ENCODE measurements around the gene RFPL3. TPM values are rescaled to one million over a fixed set of nuclear protein-coding genes. Genes with fewer than 3 reads are reported as not detected.

RFPL3 gene
- total and polyA plus RNA-seq, 2 of the 13 experiments (the other 11 are each of a cell fraction or from before 2014, with no cell fraction given) = not detected

DNA sequence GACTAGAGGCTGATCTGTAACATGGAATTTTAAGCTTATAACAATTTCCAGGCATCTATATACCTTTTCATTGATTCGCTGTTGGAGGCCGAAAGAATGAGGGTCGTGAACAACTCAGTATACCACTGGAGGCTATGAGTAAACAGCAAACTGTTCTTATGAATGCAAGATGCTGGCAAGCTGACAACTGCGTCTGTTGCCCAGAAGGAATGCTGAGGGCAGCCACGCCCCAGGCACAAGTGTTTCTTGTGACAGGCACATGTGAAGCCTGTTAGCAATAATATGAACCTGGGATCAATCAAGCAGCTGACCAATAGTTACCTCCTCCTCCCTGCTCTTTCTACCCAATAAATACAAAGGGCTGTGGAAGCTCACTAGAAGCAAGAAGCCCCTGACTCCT lies 39.1 kb downstream of the RFPL3 start (continued):
- no peak for TF ChIP-seq ZBTB26 (CRISPR knock-in tag; IDR thresholded peaks at IDR 0.05; ENCODE audit: borderline replicate concordance)
- TF ChIP-seq ZNF777 (CRISPR knock-in tag; IDR thresholded peaks at IDR 0.05) = no peak
- no peak for TF ChIP-seq TBX2 (CRISPR knock-in tag; IDR thresholded peaks at IDR 0.05; ENCODE audit: borderline replicate concordance)
- TF ChIP-seq FOXM1 (CRISPR knock-in tag; IDR thresholded peaks at IDR 0.05) = no peak
- TF ChIP-seq ZNF160 (CRISPR knock-in tag; IDR thresholded peaks at IDR 0.05) = no peak
- no peak for TF ChIP-seq ZNF441 (CRISPR knock-in tag; IDR thresholded peaks at IDR 0.05; ENCODE audit: borderline replicate concordance)
- no peak for TF ChIP-seq TFDP1 (CRISPR knock-in tag; IDR thresholded peaks at IDR 0.05; ENCODE audit: borderline replicate concordance)
- no peak for TF ChIP-seq PITX1 (CRISPR knock-in tag; IDR thresholded peaks at IDR 0.05)
- no peak for TF ChIP-seq ZNF891 (CRISPR knock-in tag; IDR thresholded peaks at IDR 0.05)

- no peak for DNase-seq (ENCODE audit: low spot score)
- H3K27me3 ChIP-seq (ENCODE audit: control insufficient read depth in 1 of 2, insufficient read depth in 2 of 2, low read length in 2 of 2) = no peaks in the 10 kb centered on the region
- H3K4me2 ChIP-seq (ENCODE audit: low read depth, low read length) = no peak overlapping the region
- TF ChIP-seq ZNF251 (CRISPR knock-in tag; IDR thresholded peaks at IDR 0.05) (no peak), ZNF281 (CRISPR knock-in tag; IDR thresholded peaks at IDR 0.05; ENCODE audit: borderline replicate concordance) (no peak), ZNF543 (CRISPR knock-in tag; IDR thresholded peaks at IDR 0.05) (no peak), ZBTB8A (CRISPR knock-in tag; IDR thresholded peaks at IDR 0.05; ENCODE audit: borderline replicate concordance, low read depth) (no peak), SRF (IDR thresholded peaks at IDR 0.05; ENCODE audit: low read depth, low read length) (no peak)
- TF ChIP-seq, protein P1, sequence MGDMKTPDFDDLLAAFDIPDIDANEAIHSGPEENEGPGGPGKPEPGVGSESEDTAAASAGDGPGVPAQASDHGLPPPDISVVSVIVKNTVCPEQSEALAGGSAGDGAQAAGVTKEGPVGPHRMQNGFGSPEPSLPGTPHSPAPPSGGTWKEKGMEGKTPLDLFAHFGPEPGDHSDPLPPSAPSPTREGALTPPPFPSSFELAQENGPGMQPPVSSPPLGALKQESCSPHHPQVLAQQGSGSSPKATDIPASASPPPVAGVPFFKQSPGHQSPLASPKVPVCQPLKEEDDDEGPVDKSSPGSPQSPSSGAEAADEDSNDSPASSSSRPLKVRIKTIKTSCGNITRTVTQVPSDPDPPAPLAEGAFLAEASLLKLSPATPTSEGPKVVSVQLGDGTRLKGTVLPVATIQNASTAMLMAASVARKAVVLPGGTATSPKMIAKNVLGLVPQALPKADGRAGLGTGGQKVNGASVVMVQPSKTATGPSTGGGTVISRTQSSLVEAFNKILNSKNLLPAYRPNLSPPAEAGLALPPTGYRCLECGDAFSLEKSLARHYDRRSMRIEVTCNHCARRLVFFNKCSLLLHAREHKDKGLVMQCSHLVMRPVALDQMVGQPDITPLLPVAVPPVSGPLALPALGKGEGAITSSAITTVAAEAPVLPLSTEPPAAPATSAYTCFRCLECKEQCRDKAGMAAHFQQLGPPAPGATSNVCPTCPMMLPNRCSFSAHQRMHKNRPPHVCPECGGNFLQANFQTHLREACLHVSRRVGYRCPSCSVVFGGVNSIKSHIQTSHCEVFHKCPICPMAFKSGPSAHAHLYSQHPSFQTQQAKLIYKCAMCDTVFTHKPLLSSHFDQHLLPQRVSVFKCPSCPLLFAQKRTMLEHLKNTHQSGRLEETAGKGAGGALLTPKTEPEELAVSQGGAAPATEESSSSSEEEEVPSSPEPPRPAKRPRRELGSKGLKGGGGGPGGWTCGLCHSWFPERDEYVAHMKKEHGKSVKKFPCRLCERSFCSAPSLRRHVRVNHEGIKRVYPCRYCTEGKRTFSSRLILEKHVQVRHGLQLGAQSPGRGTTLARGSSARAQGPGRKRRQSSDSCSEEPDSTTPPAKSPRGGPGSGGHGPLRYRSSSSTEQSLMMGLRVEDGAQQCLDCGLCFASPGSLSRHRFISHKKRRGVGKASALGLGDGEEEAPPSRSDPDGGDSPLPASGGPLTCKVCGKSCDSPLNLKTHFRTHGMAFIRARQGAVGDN (CRISPR knock-in tag; IDR thresholded peaks at IDR 0.05) = no peak
- no peak for ATAC-seq
- POLR2A ChIA-PET = no interaction called here
- H3K9me3 ChIP-seq (ENCODE audit: low read length) = no peaks in the 10 kb centered on the region
- peaks cover 19 to 78% of the 10 kb centered on the region in 2 experiments for H3K36me3 ChIP-seq (replicated peaks in 1 of 2; ENCODE audit: control insufficient read depth in 1 of 2, insufficient read depth in 2 of 2, low read length in 2 of 2)
- BruUV-seq (replicated peaks) = no TSS peak
- 91% methylated on average over 4 of the region's 4 CpGs for WGBS (ENCODE audit: low lambda C conversion rate)
- no peak overlapping the region for H3K4me3 ChIP-seq (replicated peaks in 1 of 3; ENCODE audit: insufficient read depth in 1 of 3, low read depth in 2 of 3, low read length in 3 of 3)
- peaks cover 6% of the 10 kb centered on the region for H3K4me1 ChIP-seq (ENCODE audit: insufficient read depth, low read length)
- no peak overlapping the region for H2AFZ ChIP-seq (ENCODE audit: low read length)
- no peaks in the 10 kb centered on the region for H3K79me2 ChIP-seq (ENCODE audit: insufficient read depth, low read length)
- intact Hi-C loops (cut with micrococcal nuclease; ENCODE audit: unreplicated experiment) = no loop called here
- no peak for FAIRE-seq
- H4K20me1 ChIP-seq (ENCODE audit: insufficient read depth, low read length) = no peaks in the 10 kb centered on the region
- in situ Hi-C loops (cut with HindIII; ENCODE audit: extremely low pct_ligation_motif_present, low pct_unique_long_range_greater_than_20kb) = no loop called here
- no peak overlapping the region for H3K9ac ChIP-seq (ENCODE audit: insufficient read depth, low read depth, low read length)
- CTCF ChIA-PET (ENCODE audit: low intra/inter-chr PET ratio, low total read pairs) = no interaction called here
- no peak overlapping the region for H3K27ac ChIP-seq (ENCODE audit: extremely low read length, insufficient read depth, low read length)
These were observed 43.8 kb downstream of the RFPL3 start for GRCh38 chr22:32401486-32401885.

All from HepG2 (cell line).